Fibroblast of lung (primary cell): Measurements from ENCODE around the gene TESMIN.

Source experiments
- EZH2 ChIP-seq: IDR thresholded peaks from 2 replicates; pipeline ENCODE4 v1.5.1; 2012; ENCODE audit warnings: low read length, control low read depth, mild to moderate bottlenecking; ENCODE audit errors: missing control alignments
- TF ChIP-seq, protein P1 (sequence below), 2 donors: IDR thresholded peaks in 1 of 2; conservative IDR thresholded peaks in 1 of 2; 1 replicate in 1 of 2; 2 replicates in 1 of 2; pipeline ENCODE4 v1.5.1; 2011 to 2012; ENCODE audit warnings: low read length in 2 of 2, control low read depth in 1 of 2, inconsistent platforms in 1 of 2, low read depth in 1 of 2, mild to moderate bottlenecking in 1 of 2

GRCh38 chr11:68665436-68665835 is 85.9 kb downstream of the TESMIN start:
- TF ChIP-seq, protein P1, sequence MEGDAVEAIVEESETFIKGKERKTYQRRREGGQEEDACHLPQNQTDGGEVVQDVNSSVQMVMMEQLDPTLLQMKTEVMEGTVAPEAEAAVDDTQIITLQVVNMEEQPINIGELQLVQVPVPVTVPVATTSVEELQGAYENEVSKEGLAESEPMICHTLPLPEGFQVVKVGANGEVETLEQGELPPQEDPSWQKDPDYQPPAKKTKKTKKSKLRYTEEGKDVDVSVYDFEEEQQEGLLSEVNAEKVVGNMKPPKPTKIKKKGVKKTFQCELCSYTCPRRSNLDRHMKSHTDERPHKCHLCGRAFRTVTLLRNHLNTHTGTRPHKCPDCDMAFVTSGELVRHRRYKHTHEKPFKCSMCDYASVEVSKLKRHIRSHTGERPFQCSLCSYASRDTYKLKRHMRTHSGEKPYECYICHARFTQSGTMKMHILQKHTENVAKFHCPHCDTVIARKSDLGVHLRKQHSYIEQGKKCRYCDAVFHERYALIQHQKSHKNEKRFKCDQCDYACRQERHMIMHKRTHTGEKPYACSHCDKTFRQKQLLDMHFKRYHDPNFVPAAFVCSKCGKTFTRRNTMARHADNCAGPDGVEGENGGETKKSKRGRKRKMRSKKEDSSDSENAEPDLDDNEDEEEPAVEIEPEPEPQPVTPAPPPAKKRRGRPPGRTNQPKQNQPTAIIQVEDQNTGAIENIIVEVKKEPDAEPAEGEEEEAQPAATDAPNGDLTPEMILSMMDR (conservative IDR thresholded peaks at IDR 0.05 in 1 of 2, IDR thresholded peaks at IDR 0.05 in 1 of 2; ENCODE audit: low read depth in 1 of 2, low read length in 2 of 2), result no peak
- no peak for TF ChIP-seq EZH2
